MM.1S (cell line): Measurements from ENCODE around the gene CENPB.

Source experiments
- DNase-seq: peaks from one replicate; pipeline ENCODE4 v3.0.0-alpha.2; 2015
- H2AFZ ChIP-seq: fragments of 300-600 bp; sonication (generic); 2 replicates; pipeline ENCODE4 v1.6.0; 2016; ENCODE audit warnings: antibody characterized with exemption, low read length
- H3F3A ChIP-seq: fragments of 300-600 bp; sonication (generic); 2 replicates; pipeline ENCODE4 v1.6.1; 2016; ENCODE audit warnings: mild to moderate bottlenecking, antibody characterized with exemption, low read length, moderate library complexity, mixed read lengths; ENCODE audit not compliant: insufficient read depth
- H3K27ac ChIP-seq: fragments of 300-600 bp; sonication (generic); 2 replicates; pipeline ENCODE4 v1.5.1; 2016; ENCODE audit warnings: mild to moderate bottlenecking, low read length
- H3K27me3 ChIP-seq: fragments of 300-600 bp; sonication (generic); replicated peaks from 2 replicates; pipeline ENCODE4 v1.6.0; 2016; ENCODE audit warnings: low read length; ENCODE audit not compliant: insufficient read depth
- H3K36me3 ChIP-seq: fragments of 300-600 bp; sonication (generic); replicated peaks from 2 replicates; pipeline ENCODE4 v1.6.1; 2016; ENCODE audit warnings: mild to moderate bottlenecking, low read length, mixed read lengths; ENCODE audit not compliant: insufficient read depth
- H3K4me1 ChIP-seq: fragments of 300-600 bp; sonication (generic); 2 replicates; pipeline ENCODE4 v1.6.1; 2016; ENCODE audit warnings: low read length, mixed read lengths
- H3K4me2 ChIP-seq: fragments of 300-600 bp; sonication (generic); 2 replicates; pipeline ENCODE4 v1.6.0; 2016; ENCODE audit warnings: low read depth, low read length
- H3K4me3 ChIP-seq: fragments of 300-600 bp; sonication (generic); 2 replicates; pipeline ENCODE4 v1.5.1; 2016; ENCODE audit warnings: low read length, mixed read lengths
- H3K79me2 ChIP-seq: fragments of 300-600 bp; sonication (generic); 2 replicates; pipeline ENCODE4 v1.6.1; 2016; ENCODE audit warnings: mixed run types, low read length, mixed read lengths
- H3K9ac ChIP-seq: fragments of 300-600 bp; sonication (generic); 2 replicates; pipeline ENCODE4 v1.6.1; 2016; ENCODE audit warnings: low read length, mixed read lengths
- H3K9me2 ChIP-seq: fragments of 300-600 bp; sonication (generic); replicated peaks from 2 replicates; pipeline ENCODE4 v1.6.1; 2016; ENCODE audit warnings: mild to moderate bottlenecking, low read length, mixed read lengths; ENCODE audit not compliant: insufficient read depth
- H3K9me3 ChIP-seq: fragments of 300-600 bp; sonication (generic); replicated peaks from 2 replicates; pipeline ENCODE4 v1.6.1; 2016; ENCODE audit warnings: mild to moderate bottlenecking, low read length, mixed read lengths; ENCODE audit not compliant: insufficient read depth
- H4K20me1 ChIP-seq: fragments of 300-600 bp; sonication (generic); 2 replicates; pipeline ENCODE4 v1.6.1; 2016; ENCODE audit warnings: mild to moderate bottlenecking, low read length, moderate library complexity, mixed read lengths; ENCODE audit not compliant: insufficient read depth
- EZH2 ChIP-seq: fragments of 300-600 bp; sonication (generic); optimal IDR thresholded peaks from 2 replicates; pipeline ENCODE3; 2017; ENCODE audit warnings: low read depth, mild to moderate bottlenecking, antibody characterized with exemption, low read length, mixed read lengths
- EZH2phosphoT487 ChIP-seq: fragments of 300-600 bp; sonication (generic); IDR thresholded peaks from 2 replicates; pipeline ENCODE4 v1.6.1; 2018; ENCODE audit warnings: antibody characterized with exemption, low read length
- TF ChIP-seq, protein P1 (sequence below): fragments of 300-600 bp; sonication (generic); IDR thresholded peaks from 2 replicates; pipeline ENCODE4 v1.5.1; 2016; ENCODE audit warnings: antibody characterized with exemption, low read length, mixed read lengths

The CENPB gene

DNA sequence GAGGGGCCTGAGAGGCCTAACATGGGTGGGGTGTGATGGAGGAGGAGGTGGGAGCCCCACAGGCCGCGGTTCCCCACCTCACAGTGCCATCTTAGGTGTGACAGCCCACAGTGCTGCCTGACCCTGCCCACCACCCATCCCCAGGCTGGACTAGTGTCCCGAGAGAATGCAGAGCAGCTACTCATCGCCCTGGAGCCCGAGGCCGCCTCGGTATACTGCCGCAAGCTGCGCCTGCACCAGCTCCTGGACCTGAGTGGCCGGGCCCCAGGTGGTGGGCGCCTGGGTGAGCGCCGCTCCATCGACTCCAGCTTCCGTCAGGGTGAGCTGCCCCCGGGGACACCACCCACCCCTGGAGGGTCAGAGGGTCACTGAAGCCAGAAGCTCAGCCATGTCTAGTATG is 38.5 kb downstream of the CENPB start:
- Histone ChIP-seq H3K4me1 (no peaks in the 10 kb centered on the region), H3K27me3 (peaks cover 14% of the 10 kb centered on the region), H4K20me1 (no peaks in the 10 kb centered on the region), H3K4me2 (no peak overlapping the region), H3K9me3 (no peaks in the 10 kb centered on the region), H2AFZ (no peak overlapping the region), H3K9me2 (no peaks in the 10 kb centered on the region), H3K9ac (no peak overlapping the region), H3K79me2 (no peaks in the 10 kb centered on the region), H3K4me3 (no peak overlapping the region), H3K36me3 (no peaks in the 10 kb centered on the region), H3F3A (no peaks in the 10 kb centered on the region), H3K27ac (no peak overlapping the region)
- no peak for DNase-seq
- TF ChIP-seq EZH2 (no peak), EZH2phosphoT487 (no peak)
- TF ChIP-seq, protein P1, sequence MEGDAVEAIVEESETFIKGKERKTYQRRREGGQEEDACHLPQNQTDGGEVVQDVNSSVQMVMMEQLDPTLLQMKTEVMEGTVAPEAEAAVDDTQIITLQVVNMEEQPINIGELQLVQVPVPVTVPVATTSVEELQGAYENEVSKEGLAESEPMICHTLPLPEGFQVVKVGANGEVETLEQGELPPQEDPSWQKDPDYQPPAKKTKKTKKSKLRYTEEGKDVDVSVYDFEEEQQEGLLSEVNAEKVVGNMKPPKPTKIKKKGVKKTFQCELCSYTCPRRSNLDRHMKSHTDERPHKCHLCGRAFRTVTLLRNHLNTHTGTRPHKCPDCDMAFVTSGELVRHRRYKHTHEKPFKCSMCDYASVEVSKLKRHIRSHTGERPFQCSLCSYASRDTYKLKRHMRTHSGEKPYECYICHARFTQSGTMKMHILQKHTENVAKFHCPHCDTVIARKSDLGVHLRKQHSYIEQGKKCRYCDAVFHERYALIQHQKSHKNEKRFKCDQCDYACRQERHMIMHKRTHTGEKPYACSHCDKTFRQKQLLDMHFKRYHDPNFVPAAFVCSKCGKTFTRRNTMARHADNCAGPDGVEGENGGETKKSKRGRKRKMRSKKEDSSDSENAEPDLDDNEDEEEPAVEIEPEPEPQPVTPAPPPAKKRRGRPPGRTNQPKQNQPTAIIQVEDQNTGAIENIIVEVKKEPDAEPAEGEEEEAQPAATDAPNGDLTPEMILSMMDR: no peak

DNA sequence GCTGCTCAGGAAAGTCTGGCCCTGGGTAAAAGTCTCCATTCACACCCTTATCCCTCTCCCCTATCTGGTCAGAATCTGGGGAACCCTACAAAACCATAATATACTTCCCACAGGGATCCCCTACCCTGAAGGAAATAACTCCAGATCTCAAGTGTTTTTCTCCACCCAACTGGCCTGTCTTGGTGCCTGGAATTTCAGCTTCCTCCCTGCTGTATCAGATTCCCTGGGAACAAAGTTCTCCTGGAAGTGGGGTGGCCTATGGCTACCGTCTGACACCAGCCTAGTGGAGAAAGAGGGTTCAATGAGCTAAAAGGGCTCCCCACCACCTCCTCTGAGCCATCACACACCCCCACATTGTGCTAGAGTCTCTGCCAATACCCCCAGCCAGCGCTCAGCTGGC is 39.1 kb downstream of the CENPB start:
- no peak for DNase-seq
- Histone ChIP-seq H3K36me3 (no peaks in the 10 kb centered on the region), H4K20me1 (no peaks in the 10 kb centered on the region), H3K9ac (no peak overlapping the region), H3K4me3 (no peak overlapping the region), H2AFZ (no peak overlapping the region), H3K9me2 (no peaks in the 10 kb centered on the region), H3K4me2 (no peak overlapping the region), H3K9me3 (no peaks in the 10 kb centered on the region), H3K79me2 (no peaks in the 10 kb centered on the region), H3K4me1 (no peaks in the 10 kb centered on the region), H3F3A (no peaks in the 10 kb centered on the region), H3K27ac (no peak overlapping the region), H3K27me3 (peaks cover 14% of the 10 kb centered on the region)
- TF ChIP-seq, protein P1: no peak
- TF ChIP-seq EZH2phosphoT487 (no peak), EZH2 (no peak)

DNA sequence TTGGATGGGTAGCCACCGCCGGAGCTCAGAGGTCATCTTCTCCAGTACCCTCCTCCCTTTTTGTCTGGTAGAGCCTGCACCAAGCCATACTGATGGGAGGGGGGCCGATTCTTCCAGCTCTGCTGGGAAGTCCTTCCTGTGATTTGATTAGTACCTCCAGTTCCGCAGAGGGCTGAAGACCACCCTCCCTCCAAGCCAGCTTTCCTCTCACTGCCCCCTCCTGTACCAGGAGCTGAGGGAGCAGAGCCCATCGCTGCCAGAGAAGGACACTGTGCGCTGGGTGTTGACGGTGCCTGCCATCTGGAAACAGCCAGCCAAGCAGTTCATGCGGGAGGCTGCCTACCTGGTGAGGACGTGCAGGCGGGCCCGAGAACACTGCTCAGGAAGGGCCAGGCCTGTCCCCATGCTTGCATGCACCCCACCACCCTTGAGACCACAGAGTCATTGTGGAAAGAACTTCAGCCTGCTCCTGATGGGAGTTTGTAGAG is 40.8 kb downstream of the CENPB start:
- no peaks in the 10 kb centered on the region for H4K20me1 ChIP-seq
- no peaks in the 10 kb centered on the region for H3K79me2 ChIP-seq
- H3K4me2 ChIP-seq: no peak overlapping the region
- H3K9me2 ChIP-seq: no peaks in the 10 kb centered on the region
- TF ChIP-seq, protein P1: no peak
- TF ChIP-seq EZH2phosphoT487 (no peak), EZH2 (no peak)
- no peak for DNase-seq
- H3K9me3 ChIP-seq: no peaks in the 10 kb centered on the region
- H3K4me3 ChIP-seq: no peak overlapping the region
- H3K27ac ChIP-seq: no peak overlapping the region
- H3K9ac ChIP-seq: no peak overlapping the region
- H3K4me1 ChIP-seq: no peaks in the 10 kb centered on the region
- H2AFZ ChIP-seq: no peak overlapping the region
- no peaks in the 10 kb centered on the region for H3K36me3 ChIP-seq
- no peaks in the 10 kb centered on the region for H3F3A ChIP-seq
- peaks cover 14% of the 10 kb centered on the region for H3K27me3 ChIP-seq
